ENCODE measurements around the gene TNFSF10.

The TNFSF10 gene

DNA sequence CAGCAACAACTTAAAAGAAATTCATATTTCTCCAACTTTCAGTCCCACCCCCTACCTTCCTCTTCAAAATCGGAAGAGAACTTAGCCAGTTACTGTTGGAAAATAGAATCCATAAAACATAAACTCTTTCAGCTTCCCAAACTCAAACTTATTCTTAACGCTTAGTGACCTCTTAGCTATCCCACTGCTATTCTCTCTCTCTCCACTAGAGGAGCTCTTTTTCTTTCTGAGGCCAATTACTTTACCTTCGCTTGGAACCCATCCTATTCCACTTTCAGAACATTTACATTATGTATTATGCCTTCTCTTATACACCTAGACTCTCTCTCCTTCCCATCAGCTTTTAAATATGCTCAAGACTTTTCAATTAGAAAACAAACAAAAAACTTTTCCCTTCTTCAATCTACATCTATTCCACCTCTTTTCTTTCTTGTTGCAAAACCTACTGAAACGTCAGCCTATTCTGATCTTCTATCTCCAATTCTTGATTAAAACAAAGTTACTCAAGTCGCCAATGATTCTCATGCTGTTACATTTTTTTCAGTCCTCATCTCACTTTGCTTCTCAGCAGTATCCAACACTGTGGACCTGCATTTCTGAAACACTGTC, 61.6 kb downstream of the TNFSF10 start:
- DNase-seq (ENCODE audit: low read depth in 1 of 2, low spot score in 1 of 2) = no peak

DNA sequence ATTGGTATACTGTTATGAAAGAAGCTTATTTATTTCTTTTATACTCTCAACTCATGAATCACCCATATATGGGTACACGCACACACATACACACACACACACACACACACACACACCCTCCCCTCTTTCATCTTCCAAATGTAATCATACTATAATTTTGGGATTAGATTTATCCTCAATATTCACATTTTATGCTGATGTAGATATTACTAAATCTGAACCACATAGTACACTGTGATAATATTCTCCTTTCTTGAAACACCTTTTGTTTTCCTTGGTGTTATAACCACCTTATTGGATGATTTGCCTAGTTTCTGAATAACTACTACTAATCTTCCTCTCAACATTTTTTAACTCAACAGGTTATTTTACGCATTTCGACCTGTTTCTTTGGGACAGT, 66.8 kb downstream of the TNFSF10 start:
- no peak for DNase-seq (ENCODE audit: low read depth in 1 of 2, low spot score in 1 of 2)
